Renal cortical epithelial cell (primary cell): ENCODE results near the gene KRTAP17-1. TPM values are rescaled to one million over a fixed set of nuclear protein-coding genes. Genes with fewer than 3 reads are reported as not detected.
A peak's percentile ranks its signal among the peaks of the same experiment; 100 is the strongest.
"Not testable (repeated sequence)": the region's sequence is repeated elsewhere in the genome, so short reads cannot be mapped to it uniquely, and the experiment has no call there.

Experiments
- DNase-seq: peaks from one replicate; pipeline ENCODE4 v3.0.0-alpha.2; 2011; ENCODE audit warnings: low read depth
- total RNA-seq: library from RNA; depleted of rRNA; stranded (reverse); fragments of >200 nt; gene quantifications from 2 replicates; pipeline ENCODE4 v1.2.3, GENCODE V29; 2014

KRTAP17-1 gene, protein sequence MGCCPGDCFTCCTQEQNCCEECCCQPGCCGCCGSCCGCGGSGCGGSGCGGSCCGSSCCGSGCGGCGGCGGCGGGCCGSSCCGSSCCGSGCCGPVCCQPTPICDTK
- total RNA-seq = not detected in 2 replicates

DNA sequence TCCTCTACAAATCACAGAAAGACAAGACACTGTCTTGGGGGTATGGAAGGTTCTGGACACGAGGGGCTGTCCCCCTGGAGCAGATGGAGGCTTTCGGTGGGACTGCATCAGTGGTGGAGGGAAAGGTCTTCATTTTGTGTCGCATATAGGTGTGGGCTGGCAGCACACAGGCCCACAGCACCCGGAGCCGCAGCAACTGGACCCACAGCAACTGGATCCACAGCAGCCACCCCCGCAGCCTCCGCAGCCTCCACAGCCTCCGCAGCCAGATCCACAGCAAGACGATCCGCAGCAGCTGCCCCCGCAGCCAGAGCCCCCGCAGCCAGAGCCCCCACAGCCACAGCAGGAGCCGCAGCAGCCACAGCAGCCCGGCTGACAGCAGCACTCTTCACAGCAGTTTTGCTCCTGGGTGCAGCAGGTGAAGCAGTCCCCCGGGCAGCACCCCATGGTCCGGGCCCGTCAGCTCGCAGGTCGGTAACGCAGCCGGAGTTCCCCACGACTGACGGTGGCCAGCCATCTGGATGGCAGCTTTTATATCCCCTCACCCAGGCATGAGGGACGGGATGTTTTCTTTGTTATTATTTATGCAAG is at the start of gene KRTAP17-1:
Gene KRTAP17-1 (minus strand): TSS at position 507 of the 591 bp plus-strand sequence. CDS start 60 bp downstream, at position 447.
- DNase-seq = no peak

DNA sequence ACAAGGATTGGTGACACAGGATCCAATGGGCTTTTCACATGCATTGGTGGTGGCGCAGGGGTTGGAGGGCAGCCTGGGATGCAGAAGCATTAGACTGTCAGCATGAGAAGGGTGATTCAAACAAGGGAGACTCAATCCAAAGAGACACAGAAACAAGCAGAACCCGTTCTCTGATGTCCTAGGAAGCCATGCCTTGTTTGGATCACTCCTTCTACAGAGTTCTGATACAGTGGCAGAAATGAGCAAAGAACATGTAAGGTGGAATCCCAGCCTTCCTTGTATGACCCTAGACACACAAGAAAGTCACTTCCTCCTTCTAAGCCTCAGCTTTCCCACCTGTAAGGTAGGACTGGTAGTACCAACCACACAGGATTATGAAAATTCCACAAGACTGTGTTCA is 48.4 kb upstream of the KRTAP17-1 start:
- DNase-seq = no peak

DNA sequence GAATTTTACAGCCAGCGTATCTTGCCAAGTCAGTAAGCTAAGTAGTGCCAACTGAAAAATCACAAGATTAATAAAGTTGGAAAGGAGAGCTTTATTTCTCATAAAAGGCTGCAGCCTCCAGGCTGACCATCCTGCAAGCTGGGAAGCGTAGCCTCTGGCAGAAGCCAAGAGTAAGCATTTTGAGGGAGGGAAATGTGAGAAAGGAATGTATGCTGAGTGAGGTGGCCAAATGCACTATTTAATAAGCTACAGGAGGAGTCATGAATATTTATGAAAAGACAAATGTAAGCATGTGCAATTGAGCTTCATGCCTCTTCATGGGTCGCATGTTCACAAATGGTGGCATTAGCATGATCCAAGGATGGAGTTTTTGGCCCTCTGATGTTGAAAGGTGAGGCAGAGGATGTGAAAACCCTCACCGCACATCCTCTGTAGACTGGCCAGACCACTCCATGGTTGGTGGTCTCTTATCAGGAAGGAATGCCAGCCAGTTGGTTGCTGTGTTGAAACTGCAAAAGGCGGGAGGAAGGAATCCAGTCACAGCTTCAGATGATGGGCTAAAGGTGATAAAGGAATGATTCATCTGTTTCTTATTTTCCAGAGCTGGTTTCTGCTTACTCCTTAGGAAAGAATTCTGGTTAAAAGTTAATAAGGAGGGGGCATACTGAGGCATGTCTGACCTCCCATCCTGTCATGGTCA is 44.9 kb upstream of the KRTAP17-1 start:
- DNase-seq = peak; percentile 95

DNA sequence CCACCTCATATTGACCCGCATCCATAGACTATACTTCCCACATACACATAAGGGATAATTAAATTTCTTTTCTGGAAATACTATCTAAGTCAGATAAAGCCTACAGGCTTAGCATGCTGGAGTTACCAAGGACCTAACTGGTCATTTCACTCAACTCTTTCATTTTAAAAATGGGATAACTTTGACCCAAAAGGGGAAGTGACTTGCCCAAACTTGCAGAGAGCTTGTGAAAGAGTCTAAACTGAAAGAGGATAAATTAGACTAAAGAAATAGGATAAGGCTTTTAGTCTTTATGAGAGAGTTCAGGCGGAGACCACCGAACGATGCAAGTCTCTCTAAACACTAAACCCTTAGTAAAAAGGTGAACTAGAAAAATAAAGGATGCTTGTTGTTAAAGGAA is 39.0 kb upstream of the KRTAP17-1 start:
- no peak for DNase-seq

DNA sequence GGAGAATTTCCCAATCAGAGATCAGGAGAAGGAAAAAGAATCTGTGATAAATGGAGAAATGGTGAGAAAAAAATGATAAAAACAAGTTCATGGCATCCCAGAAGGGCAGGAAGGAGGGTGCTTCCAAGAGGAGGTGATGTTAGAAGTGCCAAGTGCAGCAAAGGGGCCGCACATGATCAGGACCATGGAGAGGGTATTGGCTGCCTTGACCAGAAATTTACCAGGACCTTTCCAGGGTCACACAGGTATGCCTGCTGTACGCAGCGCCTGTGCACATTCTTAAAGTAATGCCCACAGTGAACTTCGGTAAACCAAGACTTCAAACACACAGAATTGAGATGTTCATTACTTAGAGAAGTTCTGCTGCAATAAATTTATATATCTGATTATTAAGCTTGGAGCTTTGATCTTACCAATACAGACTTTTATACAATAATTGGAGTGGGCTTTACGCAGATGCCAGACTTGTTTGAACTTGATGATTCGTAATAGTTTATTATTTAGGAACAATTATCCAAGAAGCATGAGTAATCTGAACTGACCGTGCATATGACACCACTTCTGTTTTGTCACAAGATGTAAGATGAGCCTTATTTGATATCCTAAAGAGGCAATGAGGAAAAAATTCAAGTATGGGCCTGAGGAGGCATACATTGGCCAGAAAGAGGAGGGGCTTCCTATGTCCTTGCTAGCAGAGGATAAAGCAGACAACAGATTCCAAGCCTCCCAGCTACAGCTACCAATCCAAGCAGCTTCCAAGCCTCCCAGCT is 37.3 kb upstream of the KRTAP17-1 start:
- no peak for DNase-seq

DNA sequence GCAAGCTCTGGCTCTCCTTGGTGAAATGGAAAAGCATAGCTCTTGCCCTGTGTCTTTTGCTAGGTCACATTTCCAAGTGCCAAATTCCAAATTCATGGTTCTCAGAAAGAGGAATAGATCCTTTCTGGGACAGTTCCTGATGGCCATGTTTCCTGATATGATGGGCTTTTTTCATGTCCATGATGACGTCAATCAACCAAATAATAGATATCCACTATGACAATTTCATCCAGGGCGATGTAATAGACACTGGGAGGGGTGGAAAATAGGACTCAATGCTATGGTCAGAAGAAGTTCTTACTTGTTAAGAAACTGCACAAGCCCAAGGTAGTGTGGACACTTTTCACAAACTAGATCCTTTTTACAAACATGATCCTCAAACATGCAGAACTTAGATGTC is 35.7 kb upstream of the KRTAP17-1 start:
- no peak for DNase-seq

DNA sequence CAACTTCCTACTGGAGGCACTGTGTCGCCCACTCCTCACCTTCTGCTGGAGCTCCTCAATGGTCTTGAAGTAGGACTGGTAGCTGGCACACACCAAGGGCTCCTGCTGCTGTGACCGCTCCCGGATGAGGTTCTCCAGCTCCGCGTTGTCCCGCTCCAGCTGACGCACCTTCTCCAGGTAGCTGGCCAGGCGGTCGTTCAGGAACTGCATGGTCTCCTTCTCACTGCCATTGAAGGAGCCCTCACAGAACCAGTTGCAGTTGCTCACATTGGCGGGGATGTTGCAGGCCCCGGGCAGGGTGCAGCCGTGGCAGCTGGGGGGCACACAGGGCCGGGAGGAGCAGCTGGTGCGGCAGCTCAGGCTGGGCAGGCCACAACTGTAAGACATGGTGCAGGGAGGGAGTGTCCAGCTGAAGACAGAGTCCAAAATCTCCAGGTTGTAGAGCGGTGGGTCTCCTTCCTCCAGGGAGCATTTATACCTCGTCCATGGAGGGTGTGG is 34.9 kb upstream of the KRTAP17-1 start, which contains the start of gene KRT33A:
Gene KRT33A (minus strand): TSS at position 448 of the 498 bp plus-strand sequence. CDS start 61 bp downstream, at position 387.
- not testable (repeated sequence) for DNase-seq

DNA sequence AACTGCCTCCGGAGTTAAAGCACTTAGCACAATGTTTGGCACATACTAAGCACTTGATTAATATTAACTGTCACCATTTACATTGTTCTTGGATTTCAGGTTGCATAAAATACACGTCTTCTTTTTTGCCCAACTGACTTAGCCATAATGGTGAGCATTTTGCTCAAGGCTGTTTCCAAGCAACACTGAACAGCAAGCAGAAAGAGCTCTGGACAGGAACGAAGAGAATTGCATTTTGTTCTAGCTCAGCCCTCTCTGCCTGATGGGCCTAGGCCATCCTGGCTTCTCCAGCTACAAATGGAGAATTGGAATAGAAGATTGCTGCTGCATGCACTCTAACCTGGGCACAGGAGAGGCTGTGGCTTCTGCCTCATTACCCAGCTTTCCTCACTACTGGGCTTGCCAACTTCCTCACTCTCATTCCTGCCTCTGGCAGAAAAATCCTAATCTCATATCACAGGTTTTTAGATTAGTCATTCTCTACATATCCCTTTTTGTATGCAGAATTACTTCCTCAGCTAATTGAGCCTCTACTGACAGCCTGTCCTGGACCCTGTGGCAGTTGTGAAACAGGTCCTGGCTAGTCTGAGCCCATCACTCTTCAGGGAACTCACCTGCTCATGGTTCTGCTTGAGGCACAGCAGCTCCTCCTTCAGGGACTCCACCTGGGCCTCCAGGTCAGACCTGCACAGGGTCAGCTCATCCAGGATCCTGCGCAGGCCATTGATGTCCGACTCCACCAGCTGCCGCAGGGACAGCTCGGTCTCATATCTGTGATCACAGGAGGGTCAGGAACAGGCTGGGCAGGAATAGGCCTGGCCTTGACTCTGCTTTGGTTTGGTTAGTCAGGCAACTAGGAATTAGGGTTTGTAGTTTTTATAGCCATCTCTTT is 32.6 kb upstream of the KRTAP17-1 start:
- DNase-seq = no peak

DNA sequence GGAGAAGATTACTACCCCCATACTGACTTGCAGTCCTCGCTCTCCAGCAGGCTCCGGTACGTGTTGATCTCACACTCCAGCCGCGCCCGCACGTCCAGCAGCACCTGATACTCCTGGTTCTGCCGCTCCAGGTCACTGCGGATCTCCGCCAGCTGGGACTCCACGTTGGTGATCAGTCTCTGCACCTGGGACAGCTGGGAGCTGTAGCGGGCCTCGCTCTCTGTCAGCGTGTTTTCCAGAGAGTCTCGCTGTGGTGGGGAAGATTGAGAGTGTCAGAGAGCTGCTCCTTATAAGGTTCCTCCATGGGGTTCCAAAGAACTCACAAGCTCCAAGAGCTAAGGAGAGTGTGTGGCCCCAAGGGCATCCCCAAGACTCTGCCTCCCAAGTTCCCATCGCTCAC is 30.9 kb upstream of the KRTAP17-1 start:
- not testable (repeated sequence) for DNase-seq

DNA sequence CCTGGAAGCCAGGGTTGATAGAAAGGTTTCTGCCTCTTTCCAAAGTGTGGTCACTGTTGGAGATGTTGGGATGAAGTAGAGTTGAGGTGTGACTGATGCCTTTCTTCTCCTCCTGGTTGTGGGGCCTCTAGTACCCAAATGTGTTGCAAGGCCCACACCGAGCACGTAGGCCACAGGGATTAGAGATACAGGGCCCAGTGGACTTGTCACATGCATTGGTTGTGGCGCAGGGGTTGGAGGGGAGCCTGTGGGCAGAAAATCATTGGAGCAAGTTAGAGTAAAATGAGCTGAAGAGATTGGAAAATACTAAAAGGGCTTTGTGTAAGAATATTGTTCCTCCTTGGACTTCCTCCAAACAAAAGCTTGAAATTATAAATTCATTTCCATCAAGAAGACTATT is 30.5 kb upstream of the KRTAP17-1 start:
- DNase-seq = no peak

DNA sequence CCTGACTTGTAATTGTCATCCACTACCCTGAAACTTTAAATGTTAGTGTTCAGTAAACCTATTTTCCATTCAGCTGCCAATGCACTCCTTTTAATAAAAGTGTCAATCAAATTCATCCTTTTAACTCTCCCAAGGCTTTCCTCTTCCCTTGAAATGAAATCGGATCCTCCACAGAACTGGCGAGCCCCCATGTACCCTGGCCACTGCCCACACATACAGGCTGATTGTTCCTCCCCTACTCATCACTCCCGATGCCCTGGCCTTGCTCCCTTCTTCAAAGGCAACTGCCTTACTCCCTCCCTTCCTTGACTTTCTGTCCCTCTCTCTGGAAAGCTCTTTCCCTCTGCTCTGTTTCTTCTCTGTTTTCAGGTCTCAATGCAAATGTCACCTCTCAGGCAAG is 27.5 kb upstream of the KRTAP17-1 start:
- DNase-seq = no peak

DNA sequence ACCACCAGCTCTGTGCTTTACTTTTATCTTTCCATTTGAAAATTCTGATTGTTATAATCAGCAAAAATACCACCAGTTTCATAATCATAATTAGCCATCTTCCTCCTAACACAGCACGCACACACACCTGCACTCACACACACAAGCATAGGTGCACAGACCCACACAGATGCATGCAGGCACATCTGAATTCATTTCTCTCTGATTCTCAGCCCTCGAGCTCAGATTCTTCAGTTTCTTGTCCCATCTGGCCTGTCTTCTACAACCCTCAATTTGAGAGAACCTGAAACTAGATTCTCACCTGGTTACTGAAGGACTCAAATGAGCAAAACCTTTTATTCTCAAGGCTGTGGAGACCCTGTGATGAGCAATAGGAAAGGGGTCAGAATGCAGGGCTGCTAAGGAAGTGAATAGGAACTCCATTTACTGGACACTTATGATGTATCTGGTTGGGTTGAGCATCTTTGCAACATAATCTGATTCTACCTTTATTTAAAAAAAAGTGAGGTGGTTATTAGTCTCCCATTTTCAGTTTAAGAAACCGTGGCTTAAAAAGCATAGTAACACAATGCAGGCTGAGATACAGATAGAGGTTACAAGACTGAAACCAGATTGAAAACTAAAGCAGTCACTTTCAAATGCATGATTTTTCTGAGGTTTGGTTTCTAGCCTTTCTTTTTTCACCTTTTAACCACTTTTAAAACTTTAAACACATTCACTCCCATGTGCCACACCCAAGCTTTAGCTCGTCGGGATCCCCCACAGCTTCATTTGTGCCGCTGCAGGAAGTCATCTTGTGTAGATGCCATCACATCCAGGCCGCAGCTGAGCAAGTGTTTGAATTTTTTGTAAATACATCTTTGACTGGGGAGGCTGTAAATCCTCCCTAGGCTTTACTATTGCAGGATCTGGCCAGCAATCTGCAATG is 25.7 kb upstream of the KRTAP17-1 start:
- no peak for DNase-seq

DNA sequence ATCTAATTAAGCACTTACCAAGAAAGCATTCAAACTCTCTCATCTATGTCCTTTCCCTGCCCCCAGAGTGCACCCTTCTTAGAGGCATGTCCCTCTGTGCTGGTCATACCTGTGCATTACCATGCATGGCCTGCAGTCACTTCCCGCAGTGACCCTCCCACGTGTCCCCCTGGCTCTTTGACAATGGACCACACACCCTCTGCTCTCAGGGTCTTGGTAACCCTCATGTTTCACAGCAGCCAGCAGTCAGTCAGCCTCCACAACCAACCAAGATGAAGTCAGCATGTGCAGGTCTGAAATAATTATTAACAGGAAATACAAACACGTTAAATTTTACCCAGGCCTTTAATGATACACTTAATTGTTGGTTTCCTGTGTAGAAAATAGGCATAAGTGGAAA is 25.0 kb upstream of the KRTAP17-1 start:
- DNase-seq = peak; percentile 92

DNA sequence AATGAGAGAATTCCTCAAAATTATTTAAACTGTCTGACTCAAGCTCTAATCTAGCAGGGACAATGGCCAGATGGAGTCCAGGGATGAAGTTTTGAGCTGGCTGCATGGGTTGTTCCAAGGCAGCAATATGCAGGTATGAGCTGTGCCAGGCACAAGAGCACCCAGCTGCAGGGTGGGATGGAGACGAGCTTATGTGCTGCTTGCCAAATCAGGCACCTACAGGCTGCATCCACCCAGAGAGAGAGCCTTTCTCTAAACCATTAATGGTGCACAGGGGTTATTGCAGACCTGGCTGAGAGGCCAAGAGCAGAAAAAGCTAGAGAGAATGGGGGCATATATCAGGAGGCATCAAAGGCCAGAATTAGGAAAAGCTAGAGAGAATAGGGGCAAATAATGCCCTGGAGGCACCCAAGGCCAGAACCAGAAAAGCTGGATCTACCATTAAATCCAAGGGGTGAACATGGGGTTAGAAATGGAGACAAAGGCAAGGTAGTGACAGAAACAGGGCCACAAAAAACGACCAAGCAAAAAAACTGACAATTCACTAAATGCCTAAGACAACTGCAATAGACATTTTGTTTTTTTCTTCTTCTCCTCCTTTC is 24.2 kb upstream of the KRTAP17-1 start:
- DNase-seq = no peak

DNA sequence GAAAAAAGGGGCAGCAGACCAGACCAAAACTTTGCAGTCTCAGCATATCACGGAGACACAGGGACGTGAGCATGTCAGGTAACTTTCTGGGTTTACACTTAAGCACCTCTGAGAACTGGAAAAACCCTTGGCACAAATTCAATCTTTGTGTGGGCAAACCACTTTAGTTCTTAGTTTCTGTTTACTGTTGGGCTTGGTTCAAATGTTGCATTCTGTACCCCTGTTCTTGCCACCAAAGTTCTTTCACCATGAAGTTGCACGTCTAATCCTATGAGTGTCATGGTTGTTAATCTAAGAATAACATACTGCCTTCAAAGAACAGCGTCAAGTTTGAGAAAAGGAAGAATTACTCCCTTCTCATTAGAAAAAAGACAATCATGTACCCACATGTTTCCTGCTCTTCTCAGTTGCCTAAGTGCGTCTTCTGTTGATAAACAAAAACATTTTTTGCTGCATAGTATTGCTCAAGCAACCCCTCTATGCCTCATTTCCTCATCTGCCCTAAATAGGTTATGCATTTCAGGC is 23.5 kb upstream of the KRTAP17-1 start:
- peak; percentile 93 for DNase-seq

DNA sequence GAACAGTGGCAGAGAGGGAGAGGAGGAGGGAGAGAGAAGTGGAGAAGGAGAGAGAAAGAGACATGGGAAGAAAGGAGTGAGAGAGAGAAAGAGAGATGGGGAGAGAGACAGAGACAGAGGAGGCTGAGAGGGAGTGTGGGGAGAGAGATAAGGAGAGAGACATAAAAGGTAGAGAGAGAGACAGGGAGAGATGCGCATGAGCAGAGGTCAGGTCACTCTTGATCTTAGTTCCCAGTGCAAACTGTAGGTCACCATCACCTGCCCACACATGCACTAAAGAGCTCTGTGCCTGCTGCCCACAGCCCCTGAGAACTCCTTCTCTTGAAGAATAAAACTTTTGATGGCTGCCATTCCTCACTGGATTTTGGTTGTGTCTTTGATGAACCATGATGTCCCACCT is 20.2 kb upstream of the KRTAP17-1 start:
- DNase-seq = no peak

DNA sequence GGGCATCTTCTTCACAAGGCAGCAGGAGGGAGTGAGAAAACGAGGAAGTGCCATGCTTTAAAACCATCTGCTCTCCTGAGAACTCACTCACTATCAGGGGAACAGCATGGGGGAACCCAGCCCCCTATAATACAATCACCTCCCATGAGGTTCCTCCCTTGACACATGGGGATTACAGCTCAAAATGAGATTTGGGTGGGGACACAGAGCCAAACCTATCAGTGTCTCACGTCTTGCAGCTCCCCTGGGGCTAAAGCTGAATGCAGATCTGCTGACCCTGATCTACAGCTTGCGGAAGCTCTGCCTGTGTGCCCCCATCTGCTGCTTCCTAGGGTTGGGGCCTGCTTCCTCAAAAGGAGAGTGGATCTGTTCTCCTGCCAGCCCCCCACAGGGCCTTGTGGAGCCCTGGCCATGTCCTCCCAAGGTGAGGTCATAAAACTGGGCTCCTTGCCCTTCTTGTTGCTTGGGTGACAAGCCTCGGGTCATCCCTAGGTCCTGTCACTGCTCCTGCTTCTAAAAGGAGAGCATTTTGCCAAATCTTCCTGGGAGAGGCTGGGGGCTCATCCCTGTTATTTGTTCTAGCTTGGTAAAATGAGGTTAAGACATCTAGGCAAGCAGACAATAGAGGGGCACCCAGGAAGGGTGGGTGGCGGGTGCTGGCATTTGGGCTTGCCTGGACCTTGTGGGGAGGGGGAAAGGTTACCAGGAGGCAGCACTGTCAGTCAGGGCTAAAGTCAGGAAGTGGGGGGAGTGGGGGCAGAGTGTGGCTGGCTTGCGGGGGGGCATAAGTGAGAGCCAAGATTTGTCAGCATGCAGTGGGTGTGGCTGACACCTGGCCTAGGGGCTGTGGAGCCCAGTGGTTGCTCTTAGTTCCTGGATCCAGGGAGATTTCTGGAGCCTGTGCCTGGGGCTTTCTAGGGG is 19.1 kb upstream of the KRTAP17-1 start:
- DNase-seq = no peak

DNA sequence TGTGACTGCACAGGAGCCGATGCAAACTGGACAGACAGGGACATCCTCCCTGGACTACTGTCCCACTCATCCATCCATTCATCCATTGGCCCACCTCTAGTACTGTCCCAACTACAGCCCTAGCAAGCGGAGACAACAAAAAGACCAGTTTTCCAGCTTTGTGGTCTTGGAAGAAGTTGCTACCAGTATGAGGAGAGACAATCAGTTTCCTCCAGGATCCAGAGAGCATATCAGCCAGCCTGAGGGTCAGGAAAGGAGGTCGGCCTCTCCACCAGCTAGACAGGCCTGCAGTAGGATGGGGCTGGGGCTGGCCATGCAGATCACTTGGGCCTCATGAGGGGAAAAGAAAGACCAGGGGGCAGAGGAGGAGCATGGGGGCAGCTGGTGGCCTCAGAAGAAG is 18.3 kb upstream of the KRTAP17-1 start:
- DNase-seq = no peak
